Glutamatergic neuron (in vitro differentiated cells): ENCODE measurements around the gene MED7. TPM values are rescaled to one million over a fixed set of nuclear protein-coding genes. Genes with fewer than 3 reads are reported as not detected.
"Not testable (repeated sequence)": the region's sequence is repeated elsewhere in the genome, so short reads cannot be mapped to it uniquely, and the experiment has no call there.

Experiments used
- DNase-seq: peaks from one replicate; pipeline ENCODE4 v3.0.0; 2022
- H3K27ac Mint-ChIP-seq: one replicate; pipeline ENCODE4 v1.8.0; 2020; ENCODE audit warnings: mild to moderate bottlenecking, mixed read lengths, inconsistent platforms; ENCODE audit not compliant: unreplicated experiment
- H3K27me3 Mint-ChIP-seq: one replicate; pipeline ENCODE4 v1.8.0; 2020; ENCODE audit warnings: mild to moderate bottlenecking, moderate library complexity, mixed read lengths, inconsistent platforms; ENCODE audit not compliant: unreplicated experiment
- H3K36me3 Mint-ChIP-seq: one replicate; pipeline ENCODE4 v1.8.0; 2020; ENCODE audit warnings: mild to moderate bottlenecking, mixed read lengths, inconsistent platforms; ENCODE audit not compliant: unreplicated experiment
- H3K4me1 Mint-ChIP-seq: one replicate; pipeline ENCODE4 v1.8.0; 2020; ENCODE audit warnings: mild to moderate bottlenecking, low read depth, mixed read lengths, inconsistent platforms; ENCODE audit not compliant: unreplicated experiment
- H3K4me3 Mint-ChIP-seq: one replicate; pipeline ENCODE4 v1.8.0; 2020; ENCODE audit warnings: mild to moderate bottlenecking, mixed read lengths, inconsistent platforms; ENCODE audit not compliant: unreplicated experiment
- H3K9me3 Mint-ChIP-seq: one replicate; pipeline ENCODE4 v1.8.0; 2020; ENCODE audit warnings: mild to moderate bottlenecking, moderate library complexity, mixed read lengths, inconsistent platforms; ENCODE audit not compliant: unreplicated experiment
- total RNA-seq: library from RNA; stranded (reverse); fragmentation: NEBNext Ultra II Directional; extraction: Animal tissue kit (Norgen Biotek cat#: 25700); gene quantifications from one replicate; pipeline ENCODE4 v1.2.1, GENCODE V29; 2021; ENCODE audit not compliant: unreplicated experiment
- TF ChIP-seq, protein P1 (sequence below): fragments of 200-600 bp; sonication (generic); IDR thresholded peaks from one replicate; pipeline ENCODE4 v1.5.0; 2021; ENCODE audit not compliant: partially characterized antibody, unreplicated experiment

MED7 gene
- total RNA-seq, 1 donor from 2014 or later = 13.2 TPM

- H3K27me3 Mint-ChIP-seq = peaks cover 3% of the 10 kb centered on the region
- no peaks in the 10 kb centered on the region for H3K9me3 Mint-ChIP-seq
- no peak overlapping the region for H3K27ac Mint-ChIP-seq
- no peaks in the 10 kb centered on the region for H3K36me3 Mint-ChIP-seq
- H3K4me3 Mint-ChIP-seq = no peak overlapping the region
- no peaks in the 10 kb centered on the region for H3K4me1 Mint-ChIP-seq
- TF ChIP-seq, protein P1, sequence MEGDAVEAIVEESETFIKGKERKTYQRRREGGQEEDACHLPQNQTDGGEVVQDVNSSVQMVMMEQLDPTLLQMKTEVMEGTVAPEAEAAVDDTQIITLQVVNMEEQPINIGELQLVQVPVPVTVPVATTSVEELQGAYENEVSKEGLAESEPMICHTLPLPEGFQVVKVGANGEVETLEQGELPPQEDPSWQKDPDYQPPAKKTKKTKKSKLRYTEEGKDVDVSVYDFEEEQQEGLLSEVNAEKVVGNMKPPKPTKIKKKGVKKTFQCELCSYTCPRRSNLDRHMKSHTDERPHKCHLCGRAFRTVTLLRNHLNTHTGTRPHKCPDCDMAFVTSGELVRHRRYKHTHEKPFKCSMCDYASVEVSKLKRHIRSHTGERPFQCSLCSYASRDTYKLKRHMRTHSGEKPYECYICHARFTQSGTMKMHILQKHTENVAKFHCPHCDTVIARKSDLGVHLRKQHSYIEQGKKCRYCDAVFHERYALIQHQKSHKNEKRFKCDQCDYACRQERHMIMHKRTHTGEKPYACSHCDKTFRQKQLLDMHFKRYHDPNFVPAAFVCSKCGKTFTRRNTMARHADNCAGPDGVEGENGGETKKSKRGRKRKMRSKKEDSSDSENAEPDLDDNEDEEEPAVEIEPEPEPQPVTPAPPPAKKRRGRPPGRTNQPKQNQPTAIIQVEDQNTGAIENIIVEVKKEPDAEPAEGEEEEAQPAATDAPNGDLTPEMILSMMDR = no peak
- no peak for DNase-seq
Measured at GRCh38 chr5:157186309-157187045, 43.8 kb upstream of the MED7 start.

GRCh38 chr5:157185122-157185521, 42.5 kb upstream of the MED7 start:
- H3K4me3 Mint-ChIP-seq, H3K4me1 Mint-ChIP-seq, H3K9me3 Mint-ChIP-seq, H3K27me3 Mint-ChIP-seq, DNase-seq, H3K27ac Mint-ChIP-seq, H3K36me3 Mint-ChIP-seq: not testable (repeated sequence)

- DNase-seq = no peak
- peaks cover 3% of the 10 kb centered on the region for H3K27me3 Mint-ChIP-seq
- no peaks in the 10 kb centered on the region for H3K36me3 Mint-ChIP-seq
- no peaks in the 10 kb centered on the region for H3K9me3 Mint-ChIP-seq
- no peak overlapping the region for H3K27ac Mint-ChIP-seq
- H3K4me3 Mint-ChIP-seq = no peak overlapping the region
- TF ChIP-seq, protein P1 = no peak
- no peaks in the 10 kb centered on the region for H3K4me1 Mint-ChIP-seq
Measured at GRCh38 chr5:157184117-157184670, 41.5 kb upstream of the MED7 start.

- Mint-ChIP-seq H3K27me3 (peaks cover 3% of the 10 kb centered on the region), H3K27ac (no peak overlapping the region), H3K4me1 (no peaks in the 10 kb centered on the region), H3K4me3 (no peak overlapping the region), H3K9me3 (no peaks in the 10 kb centered on the region), H3K36me3 (no peaks in the 10 kb centered on the region)
- TF ChIP-seq, protein P1 = no peak
- no peak for DNase-seq
Measured at GRCh38 chr5:157182143-157182757, 39.6 kb upstream of the MED7 start.

GRCh38 chr5:157180374-157181264, 38.0 kb upstream of the MED7 start, which contains the start of gene ITK:
ITK (plus strand) TSS chr5:157180840; CDS start chr5:157180978, 138 bp downstream.
- Mint-ChIP-seq H3K36me3 (no peaks in the 10 kb centered on the region), H3K4me1 (no peaks in the 10 kb centered on the region), H3K27me3 (no peaks in the 10 kb centered on the region), H3K27ac (no peak within 1 kb of the TSS), H3K4me3 (no peak within 1 kb of the TSS), H3K9me3 (no peaks in the 10 kb centered on the region)
- no peak for DNase-seq
- TF ChIP-seq, protein P1 = no peak
